Measurements from ENCODE around the gene NPHP3.

Gene NPHP3

GRCh38 chr3:132730891-132731580 lies 8.8 kb upstream of the NPHP3 start:
- TF ChIP-seq CREB5 (CRISPR knock-in tag; IDR thresholded peaks at IDR 0.05; ENCODE audit: low read depth) (no peak), ISL1 (CRISPR knock-in tag; IDR thresholded peaks at IDR 0.05) (no peak), PATZ1 (CRISPR knock-in tag; IDR thresholded peaks at IDR 0.05; ENCODE audit: borderline replicate concordance) (no peak)
- peak; percentile 97 for ATAC-seq

- TF ChIP-seq TOX (CRISPR knock-in tag; IDR thresholded peaks at IDR 0.05; ENCODE audit: borderline replicate concordance) (no peak), ZNF70 (CRISPR knock-in tag; IDR thresholded peaks at IDR 0.05) (no peak), TCF4 (CRISPR knock-in tag; IDR thresholded peaks at IDR 0.05; ENCODE audit: borderline replicate concordance) (no peak), CSDC2 (CRISPR knock-in tag; IDR thresholded peaks at IDR 0.05) (no peak), ZFP30 (CRISPR knock-in tag; IDR thresholded peaks at IDR 0.05) (no peak), POU6F1 (CRISPR knock-in tag; IDR thresholded peaks at IDR 0.05; ENCODE audit: borderline replicate concordance, low read depth) (no peak), ZNF565 (CRISPR knock-in tag; conservative IDR thresholded peaks at IDR 0.05; ENCODE audit: low read depth) (no peak), ESRRG (CRISPR knock-in tag; IDR thresholded peaks at IDR 0.05) (no peak), ZNF8 (CRISPR knock-in tag; IDR thresholded peaks at IDR 0.05) (no peak), ARNTL (CRISPR knock-in tag; IDR thresholded peaks at IDR 0.05; ENCODE audit: borderline replicate concordance, low read depth) (no peak), RARB (CRISPR knock-in tag; IDR thresholded peaks at IDR 0.05) (no peak), SNAI2 (CRISPR knock-in tag; IDR thresholded peaks at IDR 0.05) (no peak), CREB5 (CRISPR knock-in tag; IDR thresholded peaks at IDR 0.05; ENCODE audit: low read depth) (no peak), OSR1 (CRISPR knock-in tag; IDR thresholded peaks at IDR 0.05) (no peak), TSHZ2 (CRISPR knock-in tag; IDR thresholded peaks at IDR 0.05) (no peak), GLIS3 (CRISPR knock-in tag; IDR thresholded peaks at IDR 0.05) (no peak)
- ATAC-seq = no peak
These were observed 4.2 kb upstream of the NPHP3 start for GRCh38 chr3:132726341-132726823.

GRCh38 chr3:132723024-132723950 lies 1.1 kb upstream of the NPHP3 start:
- peak; percentile 36; the same call in 1 of the 2 replicates for TF ChIP-seq TSHZ2 (CRISPR knock-in tag; IDR thresholded peaks at IDR 0.05)
- TF ChIP-seq GLIS3 (CRISPR knock-in tag; IDR thresholded peaks at IDR 0.05) = no peak
- ATAC-seq = peak; percentile 60; the same call in 2 of the 3 replicates

Data from SK-N-SH treated with all-trans-retinoic acid at 6 μM for 48 hours (cell line).